HEK293 (cell line): ENCODE measurements around the gene PLEKHH2.

Experiments
- MYNN ChIP-seq: fragments of 450-650 bp; formaldehyde crosslinking; IDR thresholded peaks from 2 replicates; pipeline ENCODE4 v1.5.1; 2016; ENCODE audit warnings: missing biosample characterization, missing genetic modification characterization, borderline replicate concordance
- SCRT2 ChIP-seq: fragments of 450-650 bp; formaldehyde crosslinking; IDR thresholded peaks from 2 replicates; pipeline ENCODE4 v1.5.1; 2016; ENCODE audit warnings: missing biosample characterization, missing genetic modification characterization
- ZBTB17 ChIP-seq: fragments of 450-650 bp; formaldehyde crosslinking; IDR thresholded peaks from 2 replicates; pipeline ENCODE4 v1.5.1; 2016; ENCODE audit warnings: missing biosample characterization, missing genetic modification characterization
- ZBTB21 ChIP-seq: fragments of 450-650 bp; formaldehyde crosslinking; IDR thresholded peaks from 2 replicates; pipeline ENCODE4 v1.5.1; 2017; ENCODE audit warnings: missing biosample characterization, missing genetic modification characterization
- ZNF133 ChIP-seq: fragments of 450-650 bp; formaldehyde crosslinking; IDR thresholded peaks from 2 replicates; pipeline ENCODE4 v1.5.1; 2016; ENCODE audit warnings: missing biosample characterization, missing genetic modification characterization
- ZNF202 ChIP-seq: fragments of 450-650 bp; formaldehyde crosslinking; IDR thresholded peaks from 2 replicates; pipeline ENCODE4 v1.5.1; 2016; ENCODE audit warnings: missing biosample characterization, missing genetic modification characterization, borderline replicate concordance
- TF ChIP-seq, protein P1 (sequence below): sonication (generic); formaldehyde crosslinking; IDR thresholded peaks from 2 replicates; pipeline ENCODE4 v1.8.1; 2022; ENCODE audit warnings: mild to moderate bottlenecking, moderate library complexity, missing genetic modification reagents
- TF ChIP-seq, protein P2 (sequence below): fragments of 450-650 bp; formaldehyde crosslinking; IDR thresholded peaks from 2 replicates; pipeline ENCODE4 v1.5.1; 2016; ENCODE audit warnings: missing biosample characterization, missing genetic modification characterization
- TF ChIP-seq, protein P3 (sequence below): fragments of 450-650 bp; formaldehyde crosslinking; IDR thresholded peaks from 2 replicates; pipeline ENCODE4 v1.5.1; 2016; ENCODE audit warnings: missing biosample characterization, missing genetic modification characterization
- TF ChIP-seq, protein P4 (sequence below): fragments of 450-650 bp; formaldehyde crosslinking; IDR thresholded peaks from 2 replicates; pipeline ENCODE4 v1.5.1; 2016; ENCODE audit warnings: missing biosample characterization, missing genetic modification characterization, low read depth
- TF ChIP-seq, protein P5 (sequence below): fragments of 450-650 bp; formaldehyde crosslinking; IDR thresholded peaks from 2 replicates; pipeline ENCODE4 v1.5.1; 2016; ENCODE audit warnings: missing biosample characterization, missing genetic modification characterization
- TF ChIP-seq, protein P6 (sequence below): fragments of 450-650 bp; formaldehyde crosslinking; IDR thresholded peaks from 2 replicates; pipeline ENCODE4 v1.5.1; 2016; ENCODE audit warnings: missing biosample characterization, missing genetic modification characterization, borderline replicate concordance

DNA sequence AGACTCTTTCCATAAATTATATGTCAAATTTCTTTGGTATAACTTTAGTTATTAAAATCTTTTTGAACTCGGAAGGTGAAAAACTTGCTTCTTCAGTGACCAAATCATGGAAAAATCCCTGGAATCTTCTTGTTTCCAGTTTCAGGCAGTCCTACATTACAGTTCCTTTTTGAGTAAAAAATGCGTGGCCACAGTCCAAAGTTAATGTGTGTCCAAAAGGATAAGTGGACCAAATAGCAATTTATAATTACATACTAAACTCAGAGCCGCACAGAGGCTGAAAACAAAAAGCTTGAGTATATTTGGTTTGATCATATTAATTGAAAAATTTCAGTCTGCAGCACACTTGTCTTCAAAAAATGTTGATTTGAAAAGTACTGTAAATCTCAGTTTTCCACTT, 108.4 kb downstream of the PLEKHH2 start:
- TF ChIP-seq, protein P1, sequence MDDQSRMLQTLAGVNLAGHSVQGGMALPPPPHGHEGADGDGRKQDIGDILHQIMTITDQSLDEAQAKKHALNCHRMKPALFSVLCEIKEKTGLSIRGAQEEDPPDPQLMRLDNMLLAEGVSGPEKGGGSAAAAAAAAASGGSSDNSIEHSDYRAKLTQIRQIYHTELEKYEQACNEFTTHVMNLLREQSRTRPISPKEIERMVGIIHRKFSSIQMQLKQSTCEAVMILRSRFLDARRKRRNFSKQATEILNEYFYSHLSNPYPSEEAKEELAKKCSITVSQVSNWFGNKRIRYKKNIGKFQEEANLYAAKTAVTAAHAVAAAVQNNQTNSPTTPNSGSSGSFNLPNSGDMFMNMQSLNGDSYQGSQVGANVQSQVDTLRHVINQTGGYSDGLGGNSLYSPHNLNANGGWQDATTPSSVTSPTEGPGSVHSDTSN (CRISPR knock-in tag) = no peak
- TF ChIP-seq, protein P2, sequence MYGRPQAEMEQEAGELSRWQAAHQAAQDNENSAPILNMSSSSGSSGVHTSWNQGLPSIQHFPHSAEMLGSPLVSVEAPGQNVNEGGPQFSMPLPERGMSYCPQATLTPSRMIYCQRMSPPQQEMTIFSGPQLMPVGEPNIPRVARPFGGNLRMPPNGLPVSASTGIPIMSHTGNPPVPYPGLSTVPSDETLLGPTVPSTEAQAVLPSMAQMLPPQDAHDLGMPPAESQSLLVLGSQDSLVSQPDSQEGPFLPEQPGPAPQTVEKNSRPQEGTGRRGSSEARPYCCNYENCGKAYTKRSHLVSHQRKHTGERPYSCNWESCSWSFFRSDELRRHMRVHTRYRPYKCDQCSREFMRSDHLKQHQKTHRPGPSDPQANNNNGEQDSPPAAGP (tag by site-specific recombination) = no peak
- TF ChIP-seq MYNN = no peak
- TF ChIP-seq ZNF133 = no peak
- no peak for TF ChIP-seq ZBTB17 (tag by site-specific recombination)
- TF ChIP-seq SCRT2 (tag by site-specific recombination) = no peak
- TF ChIP-seq ZBTB21 (tag by site-specific recombination) = no peak
- TF ChIP-seq, protein P3, sequence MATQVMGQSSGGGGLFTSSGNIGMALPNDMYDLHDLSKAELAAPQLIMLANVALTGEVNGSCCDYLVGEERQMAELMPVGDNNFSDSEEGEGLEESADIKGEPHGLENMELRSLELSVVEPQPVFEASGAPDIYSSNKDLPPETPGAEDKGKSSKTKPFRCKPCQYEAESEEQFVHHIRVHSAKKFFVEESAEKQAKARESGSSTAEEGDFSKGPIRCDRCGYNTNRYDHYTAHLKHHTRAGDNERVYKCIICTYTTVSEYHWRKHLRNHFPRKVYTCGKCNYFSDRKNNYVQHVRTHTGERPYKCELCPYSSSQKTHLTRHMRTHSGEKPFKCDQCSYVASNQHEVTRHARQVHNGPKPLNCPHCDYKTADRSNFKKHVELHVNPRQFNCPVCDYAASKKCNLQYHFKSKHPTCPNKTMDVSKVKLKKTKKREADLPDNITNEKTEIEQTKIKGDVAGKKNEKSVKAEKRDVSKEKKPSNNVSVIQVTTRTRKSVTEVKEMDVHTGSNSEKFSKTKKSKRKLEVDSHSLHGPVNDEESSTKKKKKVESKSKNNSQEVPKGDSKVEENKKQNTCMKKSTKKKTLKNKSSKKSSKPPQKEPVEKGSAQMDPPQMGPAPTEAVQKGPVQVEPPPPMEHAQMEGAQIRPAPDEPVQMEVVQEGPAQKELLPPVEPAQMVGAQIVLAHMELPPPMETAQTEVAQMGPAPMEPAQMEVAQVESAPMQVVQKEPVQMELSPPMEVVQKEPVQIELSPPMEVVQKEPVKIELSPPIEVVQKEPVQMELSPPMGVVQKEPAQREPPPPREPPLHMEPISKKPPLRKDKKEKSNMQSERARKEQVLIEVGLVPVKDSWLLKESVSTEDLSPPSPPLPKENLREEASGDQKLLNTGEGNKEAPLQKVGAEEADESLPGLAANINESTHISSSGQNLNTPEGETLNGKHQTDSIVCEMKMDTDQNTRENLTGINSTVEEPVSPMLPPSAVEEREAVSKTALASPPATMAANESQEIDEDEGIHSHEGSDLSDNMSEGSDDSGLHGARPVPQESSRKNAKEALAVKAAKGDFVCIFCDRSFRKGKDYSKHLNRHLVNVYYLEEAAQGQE = no peak
- TF ChIP-seq, protein P4, sequence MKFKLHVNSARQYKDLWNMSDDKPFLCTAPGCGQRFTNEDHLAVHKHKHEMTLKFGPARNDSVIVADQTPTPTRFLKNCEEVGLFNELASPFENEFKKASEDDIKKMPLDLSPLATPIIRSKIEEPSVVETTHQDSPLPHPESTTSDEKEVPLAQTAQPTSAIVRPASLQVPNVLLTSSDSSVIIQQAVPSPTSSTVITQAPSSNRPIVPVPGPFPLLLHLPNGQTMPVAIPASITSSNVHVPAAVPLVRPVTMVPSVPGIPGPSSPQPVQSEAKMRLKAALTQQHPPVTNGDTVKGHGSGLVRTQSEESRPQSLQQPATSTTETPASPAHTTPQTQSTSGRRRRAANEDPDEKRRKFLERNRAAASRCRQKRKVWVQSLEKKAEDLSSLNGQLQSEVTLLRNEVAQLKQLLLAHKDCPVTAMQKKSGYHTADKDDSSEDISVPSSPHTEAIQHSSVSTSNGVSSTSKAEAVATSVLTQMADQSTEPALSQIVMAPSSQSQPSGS (tag by site-specific recombination) = no peak
- TF ChIP-seq ZNF202 (tag by site-specific recombination) = no peak
- TF ChIP-seq, protein P5, sequence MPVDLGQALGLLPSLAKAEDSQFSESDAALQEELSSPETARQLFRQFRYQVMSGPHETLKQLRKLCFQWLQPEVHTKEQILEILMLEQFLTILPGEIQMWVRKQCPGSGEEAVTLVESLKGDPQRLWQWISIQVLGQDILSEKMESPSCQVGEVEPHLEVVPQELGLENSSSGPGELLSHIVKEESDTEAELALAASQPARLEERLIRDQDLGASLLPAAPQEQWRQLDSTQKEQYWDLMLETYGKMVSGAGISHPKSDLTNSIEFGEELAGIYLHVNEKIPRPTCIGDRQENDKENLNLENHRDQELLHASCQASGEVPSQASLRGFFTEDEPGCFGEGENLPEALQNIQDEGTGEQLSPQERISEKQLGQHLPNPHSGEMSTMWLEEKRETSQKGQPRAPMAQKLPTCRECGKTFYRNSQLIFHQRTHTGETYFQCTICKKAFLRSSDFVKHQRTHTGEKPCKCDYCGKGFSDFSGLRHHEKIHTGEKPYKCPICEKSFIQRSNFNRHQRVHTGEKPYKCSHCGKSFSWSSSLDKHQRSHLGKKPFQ (tag by site-specific recombination) = no peak
- TF ChIP-seq, protein P6, sequence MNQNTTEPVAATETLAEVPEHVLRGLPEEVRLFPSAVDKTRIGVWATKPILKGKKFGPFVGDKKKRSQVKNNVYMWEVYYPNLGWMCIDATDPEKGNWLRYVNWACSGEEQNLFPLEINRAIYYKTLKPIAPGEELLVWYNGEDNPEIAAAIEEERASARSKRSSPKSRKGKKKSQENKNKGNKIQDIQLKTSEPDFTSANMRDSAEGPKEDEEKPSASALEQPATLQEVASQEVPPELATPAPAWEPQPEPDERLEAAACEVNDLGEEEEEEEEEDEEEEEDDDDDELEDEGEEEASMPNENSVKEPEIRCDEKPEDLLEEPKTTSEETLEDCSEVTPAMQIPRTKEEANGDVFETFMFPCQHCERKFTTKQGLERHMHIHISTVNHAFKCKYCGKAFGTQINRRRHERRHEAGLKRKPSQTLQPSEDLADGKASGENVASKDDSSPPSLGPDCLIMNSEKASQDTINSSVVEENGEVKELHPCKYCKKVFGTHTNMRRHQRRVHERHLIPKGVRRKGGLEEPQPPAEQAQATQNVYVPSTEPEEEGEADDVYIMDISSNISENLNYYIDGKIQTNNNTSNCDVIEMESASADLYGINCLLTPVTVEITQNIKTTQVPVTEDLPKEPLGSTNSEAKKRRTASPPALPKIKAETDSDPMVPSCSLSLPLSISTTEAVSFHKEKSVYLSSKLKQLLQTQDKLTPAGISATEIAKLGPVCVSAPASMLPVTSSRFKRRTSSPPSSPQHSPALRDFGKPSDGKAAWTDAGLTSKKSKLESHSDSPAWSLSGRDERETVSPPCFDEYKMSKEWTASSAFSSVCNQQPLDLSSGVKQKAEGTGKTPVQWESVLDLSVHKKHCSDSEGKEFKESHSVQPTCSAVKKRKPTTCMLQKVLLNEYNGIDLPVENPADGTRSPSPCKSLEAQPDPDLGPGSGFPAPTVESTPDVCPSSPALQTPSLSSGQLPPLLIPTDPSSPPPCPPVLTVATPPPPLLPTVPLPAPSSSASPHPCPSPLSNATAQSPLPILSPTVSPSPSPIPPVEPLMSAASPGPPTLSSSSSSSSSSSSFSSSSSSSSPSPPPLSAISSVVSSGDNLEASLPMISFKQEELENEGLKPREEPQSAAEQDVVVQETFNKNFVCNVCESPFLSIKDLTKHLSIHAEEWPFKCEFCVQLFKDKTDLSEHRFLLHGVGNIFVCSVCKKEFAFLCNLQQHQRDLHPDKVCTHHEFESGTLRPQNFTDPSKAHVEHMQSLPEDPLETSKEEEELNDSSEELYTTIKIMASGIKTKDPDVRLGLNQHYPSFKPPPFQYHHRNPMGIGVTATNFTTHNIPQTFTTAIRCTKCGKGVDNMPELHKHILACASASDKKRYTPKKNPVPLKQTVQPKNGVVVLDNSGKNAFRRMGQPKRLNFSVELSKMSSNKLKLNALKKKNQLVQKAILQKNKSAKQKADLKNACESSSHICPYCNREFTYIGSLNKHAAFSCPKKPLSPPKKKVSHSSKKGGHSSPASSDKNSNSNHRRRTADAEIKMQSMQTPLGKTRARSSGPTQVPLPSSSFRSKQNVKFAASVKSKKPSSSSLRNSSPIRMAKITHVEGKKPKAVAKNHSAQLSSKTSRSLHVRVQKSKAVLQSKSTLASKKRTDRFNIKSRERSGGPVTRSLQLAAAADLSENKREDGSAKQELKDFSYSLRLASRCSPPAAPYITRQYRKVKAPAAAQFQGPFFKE = no peak
